Pons (tissue), 1 donor: Measurements from ENCODE around the gene UGT2B17.
"Not testable (repeated sequence)": the region's sequence is repeated elsewhere in the genome, so short reads cannot be mapped to it uniquely, and the experiment has no call there.

Experiments
- DNase-seq: peaks from one replicate; pipeline ENCODE4 v3.0.0-alpha.2; 2016; ENCODE audit warnings: low spot score

Gene UGT2B17

GRCh38 chr4:68576272-68577125 is at the start of gene UGT2B17:
UGT2B17 (minus strand) TSS chr4:68576322; CDS start chr4:68568484, 7,838 bp downstream.
- peak; percentile 25 for DNase-seq

DNA sequence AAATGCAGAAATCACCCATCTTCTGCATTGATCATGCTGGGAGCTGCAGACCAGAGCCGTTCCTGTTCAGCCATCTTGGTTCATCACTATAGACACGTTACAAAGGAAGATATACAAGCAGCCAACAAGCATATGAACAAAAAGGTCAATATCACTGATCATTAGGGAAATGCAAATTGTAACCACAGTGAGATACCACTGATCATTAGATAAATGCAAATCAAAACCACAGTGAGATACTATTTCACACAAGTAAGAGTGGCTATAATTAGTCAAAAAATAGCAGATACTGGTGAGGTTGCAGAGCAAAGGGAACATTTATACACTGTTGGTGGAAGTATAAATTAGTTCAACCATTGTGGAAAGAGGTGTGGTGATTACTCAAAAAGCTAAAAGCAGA is 46.6 kb upstream of the UGT2B17 start:
- not testable (repeated sequence) for DNase-seq

DNA sequence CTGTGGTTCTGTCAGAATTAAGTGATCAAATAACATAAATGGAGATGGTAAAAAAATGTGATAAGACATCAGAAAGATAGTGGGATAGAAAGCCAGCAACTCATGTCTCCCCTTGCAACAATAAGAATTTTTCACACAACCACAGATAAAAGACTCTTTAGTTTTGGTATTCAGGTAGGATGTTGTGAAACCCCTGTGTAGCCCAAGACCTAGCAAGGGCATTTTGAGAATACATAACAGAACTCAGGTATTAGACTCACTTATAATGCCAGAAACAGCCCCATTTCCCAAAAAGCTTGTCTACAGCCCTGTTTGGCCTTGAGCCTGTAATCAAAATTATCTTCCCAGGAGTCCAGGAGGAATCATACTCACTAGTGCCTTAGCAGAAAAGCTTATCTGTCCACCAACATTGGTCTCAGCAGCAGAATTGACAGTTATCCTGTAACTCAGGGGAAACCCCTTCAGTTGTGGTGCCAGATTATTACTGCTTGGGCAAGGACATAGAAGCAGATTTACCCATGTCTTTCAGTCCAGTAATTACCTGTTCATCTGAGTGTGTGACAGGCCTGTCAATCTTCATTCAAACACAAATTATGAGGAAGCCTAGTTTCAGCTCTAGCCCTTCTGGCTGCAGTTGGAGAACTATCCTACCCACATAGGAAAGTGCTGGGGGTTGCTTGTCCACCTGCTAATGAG is 41.0 kb upstream of the UGT2B17 start:
- no peak for DNase-seq

DNA sequence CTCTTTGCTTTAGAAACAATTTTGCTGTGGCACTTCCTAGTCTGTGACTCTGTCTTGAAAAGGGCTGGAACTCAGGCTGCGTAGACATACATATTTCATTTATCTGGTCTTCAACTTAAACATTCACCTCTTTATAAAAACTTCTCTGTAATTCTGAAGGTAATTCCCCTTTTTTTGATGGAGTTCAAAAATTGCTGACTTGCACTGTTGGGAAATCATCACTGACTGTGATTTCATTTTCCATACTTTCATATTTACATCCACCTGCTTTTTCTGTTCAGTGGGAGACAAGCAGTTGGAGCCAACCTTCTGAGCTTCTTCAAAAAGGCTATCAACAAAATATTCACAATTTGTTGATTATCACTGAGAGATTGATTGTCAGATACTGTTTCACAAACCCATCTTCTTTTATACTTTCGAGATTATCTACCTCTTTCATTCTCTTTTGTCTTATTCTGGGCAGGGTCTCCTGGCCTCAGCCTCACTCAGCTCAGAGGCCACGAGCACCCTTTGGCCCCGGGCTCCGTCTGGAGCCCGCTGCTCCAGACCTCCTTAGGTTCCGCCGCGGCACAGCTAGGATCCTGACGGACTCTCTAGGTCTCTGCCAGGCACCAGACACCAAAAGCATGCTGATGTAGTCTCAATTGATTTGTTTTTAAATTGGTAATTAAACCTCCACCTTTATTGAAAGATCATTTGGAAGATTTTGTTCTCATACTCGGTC is 39.7 kb upstream of the UGT2B17 start:
- no peak for DNase-seq

- DNase-seq = no peak
Observed at GRCh38 chr4:68613752-68614151, 37.6 kb upstream of the UGT2B17 start.

GRCh38 chr4:68606240-68606639 is 30.1 kb upstream of the UGT2B17 start:
- DNase-seq = peak; percentile 33

- DNase-seq = no peak
Observed at GRCh38 chr4:68599150-68599549, 23.0 kb upstream of the UGT2B17 start.

- no peak for DNase-seq
Observed at GRCh38 chr4:68597482-68597881, 21.4 kb upstream of the UGT2B17 start.

- DNase-seq = no peak
Observed at GRCh38 chr4:68594678-68595077, 18.6 kb upstream of the UGT2B17 start.

- no peak for DNase-seq
Observed at GRCh38 chr4:68593112-68593511, 17.0 kb upstream of the UGT2B17 start.

DNA sequence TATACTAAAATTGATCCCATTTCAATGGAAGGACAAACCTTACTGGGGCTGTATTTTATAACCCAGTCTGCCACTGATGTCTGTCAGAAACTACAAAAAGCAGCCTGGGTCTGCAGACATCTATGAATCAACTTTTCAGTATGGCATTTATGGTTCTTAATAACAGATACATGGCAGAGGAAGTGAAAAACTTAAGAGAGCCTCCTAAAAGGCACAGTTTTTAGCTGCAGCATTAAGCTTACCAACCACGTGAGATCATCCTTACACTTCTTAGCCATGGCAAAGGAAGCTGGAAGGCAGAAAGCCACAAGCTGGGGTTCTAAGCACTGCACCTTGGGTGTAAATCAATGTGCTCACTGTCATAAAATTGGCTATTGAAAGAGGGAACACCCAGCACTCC is 16.6 kb upstream of the UGT2B17 start:
- DNase-seq = no peak

- no peak for DNase-seq
Observed at GRCh38 chr4:68591204-68591603, 15.1 kb upstream of the UGT2B17 start.

DNA sequence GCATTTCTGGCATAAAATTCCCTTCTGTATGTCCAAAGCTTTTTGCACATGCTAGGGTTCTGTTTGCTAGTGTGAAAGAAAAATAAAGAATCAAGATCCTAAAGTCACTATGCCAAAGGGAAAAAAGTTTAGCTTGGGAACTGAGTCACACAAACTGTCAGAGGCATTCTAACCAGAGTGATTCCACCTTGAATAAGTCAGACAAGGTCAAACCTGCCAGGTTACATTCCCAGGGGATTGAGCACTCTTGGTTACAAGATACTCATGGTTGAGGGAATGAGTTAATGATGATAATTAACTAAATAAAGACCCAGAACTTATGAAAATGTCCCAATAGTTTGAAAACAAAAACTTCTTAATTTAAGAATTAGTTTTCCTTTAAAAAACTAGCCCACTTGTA is 13.7 kb upstream of the UGT2B17 start:
- DNase-seq = no peak

GRCh38 chr4:68582339-68582717 is 6.2 kb upstream of the UGT2B17 start:
- no peak for DNase-seq

DNA sequence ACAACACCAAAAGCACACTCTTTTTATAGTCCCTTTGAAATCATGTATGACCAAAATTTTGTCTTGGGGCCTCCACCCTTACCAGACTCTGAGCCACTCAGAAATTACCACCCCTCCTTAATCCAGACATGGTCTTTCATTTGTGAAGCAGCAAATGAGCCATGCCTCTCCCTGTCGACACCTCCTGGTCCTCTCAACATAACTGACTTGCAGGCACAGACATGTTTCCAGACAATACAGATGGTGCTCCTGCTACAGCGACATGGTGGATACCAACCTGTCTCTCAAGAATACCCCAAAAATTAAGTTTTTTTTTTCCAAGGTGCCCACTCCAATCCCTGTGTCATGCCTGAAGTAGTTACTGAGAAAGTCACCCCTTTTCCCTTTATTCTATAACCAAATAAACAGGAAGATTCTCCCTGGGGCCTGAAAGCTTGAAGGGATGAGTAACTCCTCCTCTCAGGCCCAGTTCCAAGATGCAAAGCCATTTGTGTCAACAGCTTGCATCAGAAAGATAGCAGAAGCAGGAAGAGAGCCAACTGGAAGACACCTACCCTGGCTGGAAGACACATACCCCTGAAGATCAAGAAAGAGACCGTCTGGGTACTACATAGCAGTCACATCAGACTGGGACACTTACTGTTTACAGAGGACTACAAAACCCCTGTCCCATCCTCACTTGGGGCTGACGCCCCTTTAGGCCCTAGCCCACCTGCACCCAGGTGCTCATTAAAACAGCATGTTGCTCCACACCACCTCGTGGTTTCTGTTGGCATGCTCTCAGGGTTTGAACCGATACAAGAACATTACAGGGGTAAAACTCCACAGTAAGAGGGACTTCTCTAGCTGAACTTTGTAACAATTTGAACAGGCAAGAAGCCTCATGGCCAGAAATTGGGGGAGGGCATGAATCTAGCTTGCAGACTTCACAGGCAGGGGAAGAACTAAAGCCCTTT is 5.5 kb upstream of the UGT2B17 start:
- no peak for DNase-seq

DNA sequence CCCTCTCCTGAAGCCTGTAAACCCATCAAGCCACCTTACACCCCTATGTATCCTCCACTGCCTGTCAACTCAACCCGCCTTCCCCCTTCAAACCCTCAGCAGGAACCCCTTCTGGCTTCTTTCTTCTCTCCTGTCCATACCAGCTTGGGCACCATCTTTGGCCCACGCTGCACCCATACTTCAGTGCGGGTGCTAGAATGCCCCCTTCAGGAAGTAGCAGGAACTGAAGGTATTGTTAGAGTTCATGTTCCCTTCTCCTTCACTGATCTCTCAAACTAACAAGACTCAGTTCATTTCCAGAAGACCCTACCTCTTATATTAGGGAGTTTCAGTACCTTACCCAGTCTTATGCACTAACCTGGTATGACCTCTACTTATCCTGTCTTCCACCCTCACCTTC is 1.5 kb upstream of the UGT2B17 start:
- no peak for DNase-seq

GRCh38 chr4:68575636-68576035 is 486 bp downstream of the UGT2B17 start:
- not testable (repeated sequence) for DNase-seq

GRCh38 chr4:68575081-68575480 is 1.0 kb downstream of the UGT2B17 start:
- no peak for DNase-seq

DNA sequence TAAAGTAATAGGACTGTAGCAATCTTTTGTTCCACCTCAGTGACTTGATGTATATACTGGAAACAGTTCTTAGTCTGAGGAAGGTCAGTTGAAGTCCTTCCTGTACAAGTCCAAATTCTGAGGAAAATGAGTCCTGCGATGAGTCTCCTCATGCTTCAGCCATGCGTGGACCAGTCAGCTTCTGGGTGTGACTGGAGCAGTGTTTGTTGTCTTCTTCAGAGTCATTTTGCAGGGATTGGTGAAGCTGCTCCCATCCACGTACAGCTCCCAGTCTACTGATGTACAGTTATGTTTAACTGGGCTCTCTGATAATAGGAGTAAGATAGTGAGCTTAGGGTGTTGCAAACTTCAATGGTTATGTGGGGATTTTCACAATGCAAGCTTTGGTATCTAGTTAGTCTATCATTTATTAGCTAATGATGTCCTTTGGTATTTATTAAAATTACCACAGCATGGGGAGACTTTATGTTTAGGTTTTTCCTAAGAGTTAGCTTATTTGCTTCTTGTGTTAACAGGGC is 3.4 kb downstream of the UGT2B17 start:
- DNase-seq = no peak

- no peak for DNase-seq
Observed at GRCh38 chr4:68570122-68570507, 6.0 kb downstream of the UGT2B17 start.

- no peak for DNase-seq
Observed at GRCh38 chr4:68569466-68570121, 6.5 kb downstream of the UGT2B17 start.
